ENCODE results near the gene TWF2. TPM values are rescaled to one million over a fixed set of nuclear protein-coding genes. Genes with fewer than 3 reads are reported as not detected.

The TWF2 gene
- polyA plus RNA-seq, 1 donor, result 19.9 TPM

- 100% methylated on average over 1 of the region's 1 CpG for WGBS (ENCODE audit: insufficient coverage, low lambda C conversion rate)
- no peak for DNase-seq
- Histone ChIP-seq H3K4me3 (ENCODE audit: low read length) (no peak overlapping the region), H3K27ac (ENCODE audit: low read length) (no peak overlapping the region), H3K4me1 (ENCODE audit: control insufficient read depth, insufficient read depth, low read length) (peaks cover 7% of the 10 kb centered on the region), H3K9me3 (ENCODE audit: control insufficient read depth, low read depth, low read length) (no peaks in the 10 kb centered on the region), H3K36me3 (ENCODE audit: control insufficient read depth, insufficient read depth, low read length) (peaks cover 69% of the 10 kb centered on the region), H3K27me3 (ENCODE audit: control insufficient read depth, insufficient read depth, low read length) (no peaks in the 10 kb centered on the region)
Measured at GRCh38 chr3:52203701-52204100, 35.3 kb downstream of the TWF2 start.

GRCh38 chr3:52202384-52203077 lies 36.4 kb downstream of the TWF2 start:
- no peaks in the 10 kb centered on the region for H3K27me3 ChIP-seq (ENCODE audit: control insufficient read depth, insufficient read depth, low read length)
- H3K4me3 ChIP-seq (ENCODE audit: low read length), result no peak overlapping the region
- no peak for DNase-seq
- no peaks in the 10 kb centered on the region for H3K9me3 ChIP-seq (ENCODE audit: control insufficient read depth, low read depth, low read length)
- peaks cover 9% of the 10 kb centered on the region for H3K4me1 ChIP-seq (ENCODE audit: control insufficient read depth, insufficient read depth, low read length)
- peaks cover 58% of the 10 kb centered on the region for H3K36me3 ChIP-seq (ENCODE audit: control insufficient read depth, insufficient read depth, low read length)
- WGBS (ENCODE audit: insufficient coverage, low lambda C conversion rate), result no CpG with 5 or more reads among the region's 4 CpGs
- no peak overlapping the region for H3K27ac ChIP-seq (ENCODE audit: low read length)

GRCh38 chr3:52200981-52201679 lies 37.8 kb downstream of the TWF2 start:
- H3K27me3 ChIP-seq (ENCODE audit: control insufficient read depth, insufficient read depth, low read length), result no peaks in the 10 kb centered on the region
- H3K4me1 ChIP-seq (ENCODE audit: control insufficient read depth, insufficient read depth, low read length), result peaks cover 23% of the 10 kb centered on the region
- no peaks in the 10 kb centered on the region for H3K9me3 ChIP-seq (ENCODE audit: control insufficient read depth, low read depth, low read length)
- no peak overlapping the region for H3K27ac ChIP-seq (ENCODE audit: low read length)
- no peak for DNase-seq
- H3K36me3 ChIP-seq (ENCODE audit: control insufficient read depth, insufficient read depth, low read length), result peaks cover 49% of the 10 kb centered on the region
- H3K4me3 ChIP-seq (ENCODE audit: low read length), result no peak overlapping the region
- WGBS (ENCODE audit: insufficient coverage, low lambda C conversion rate), result 100% methylated on average over 1 of the region's 5 CpGs

GRCh38 chr3:52198643-52199608 lies 40.0 kb downstream of the TWF2 start:
- Histone ChIP-seq H3K27me3 (ENCODE audit: control insufficient read depth, insufficient read depth, low read length) (no peaks in the 10 kb centered on the region), H3K9me3 (ENCODE audit: control insufficient read depth, low read depth, low read length) (no peaks in the 10 kb centered on the region), H3K36me3 (ENCODE audit: control insufficient read depth, insufficient read depth, low read length) (peaks cover 27% of the 10 kb centered on the region), H3K4me3 (ENCODE audit: low read length) (peak overlapping the region; percentile 87), H3K27ac (ENCODE audit: low read length) (no peak overlapping the region), H3K4me1 (ENCODE audit: control insufficient read depth, insufficient read depth, low read length) (peaks cover 33% of the 10 kb centered on the region)
- no peak for DNase-seq
- WGBS (ENCODE audit: insufficient coverage, low lambda C conversion rate), result 0% methylated on average over 1 of the region's 14 CpGs

GRCh38 chr3:52197842-52198625 lies 40.9 kb downstream of the TWF2 start, which contains the start of gene ALAS1:
TSS of gene ALAS1 (plus strand) at chr3:52198160. CDS start at chr3:52199242, 1,082 bp downstream.
- Histone ChIP-seq H3K4me1 (ENCODE audit: control insufficient read depth, insufficient read depth, low read length) (peaks cover 33% of the 10 kb centered on the region), H3K36me3 (ENCODE audit: control insufficient read depth, insufficient read depth, low read length) (peaks cover 19% of the 10 kb centered on the region), H3K9me3 (ENCODE audit: control insufficient read depth, low read depth, low read length) (no peaks in the 10 kb centered on the region), H3K27ac (ENCODE audit: low read length) (peak within 1 kb of the TSS; percentile 88), H3K27me3 (ENCODE audit: control insufficient read depth, insufficient read depth, low read length) (no peaks in the 10 kb centered on the region), H3K4me3 (ENCODE audit: low read length) (peak within 1 kb of the TSS; percentile 87)
- no CpG with 5 or more reads among the region's 71 CpGs for WGBS (ENCODE audit: insufficient coverage, low lambda C conversion rate)
- DNase-seq, result peak; percentile 96 to 97

GRCh38 chr3:52197499-52197841 lies 41.5 kb downstream of the TWF2 start:
- DNase-seq, result no peak
- H3K4me3 ChIP-seq (ENCODE audit: low read length), result peak overlapping the region; percentile 87
- no peaks in the 10 kb centered on the region for H3K9me3 ChIP-seq (ENCODE audit: control insufficient read depth, low read depth, low read length)
- H3K27ac ChIP-seq (ENCODE audit: low read length), result peak overlapping the region; percentile 88
- no peaks in the 10 kb centered on the region for H3K27me3 ChIP-seq (ENCODE audit: control insufficient read depth, insufficient read depth, low read length)
- H3K4me1 ChIP-seq (ENCODE audit: control insufficient read depth, insufficient read depth, low read length), result peaks cover 33% of the 10 kb centered on the region
- peaks cover 13% of the 10 kb centered on the region for H3K36me3 ChIP-seq (ENCODE audit: control insufficient read depth, insufficient read depth, low read length)
- WGBS (ENCODE audit: insufficient coverage, low lambda C conversion rate), result no CpG with 5 or more reads among the region's 10 CpGs

GRCh38 chr3:52196977-52197376 lies 42.0 kb downstream of the TWF2 start:
- Histone ChIP-seq H3K27ac (ENCODE audit: low read length) (peak overlapping the region; percentile 88), H3K9me3 (ENCODE audit: control insufficient read depth, low read depth, low read length) (no peaks in the 10 kb centered on the region), H3K27me3 (ENCODE audit: control insufficient read depth, insufficient read depth, low read length) (no peaks in the 10 kb centered on the region), H3K4me1 (ENCODE audit: control insufficient read depth, insufficient read depth, low read length) (peaks cover 33% of the 10 kb centered on the region), H3K4me3 (ENCODE audit: low read length) (no peak overlapping the region), H3K36me3 (ENCODE audit: control insufficient read depth, insufficient read depth, low read length) (peaks cover 11% of the 10 kb centered on the region)
- no CpG with 5 or more reads among the region's 3 CpGs for WGBS (ENCODE audit: insufficient coverage, low lambda C conversion rate)
- DNase-seq, result peak; percentile 93 to 96

GRCh38 chr3:52195823-52196331 lies 43.1 kb downstream of the TWF2 start:
- H3K27me3 ChIP-seq (ENCODE audit: control insufficient read depth, insufficient read depth, low read length), result no peaks in the 10 kb centered on the region
- peaks cover 4% of the 10 kb centered on the region for H3K36me3 ChIP-seq (ENCODE audit: control insufficient read depth, insufficient read depth, low read length)
- H3K4me1 ChIP-seq (ENCODE audit: control insufficient read depth, insufficient read depth, low read length), result peaks cover 33% of the 10 kb centered on the region
- no peaks in the 10 kb centered on the region for H3K9me3 ChIP-seq (ENCODE audit: control insufficient read depth, low read depth, low read length)
- H3K27ac ChIP-seq (ENCODE audit: low read length), result peak overlapping the region; percentile 88
- DNase-seq, result peak in 1 of 2 donors; percentile 51
- WGBS (ENCODE audit: insufficient coverage, low lambda C conversion rate), result no CpG with 5 or more reads among the region's 10 CpGs
- H3K4me3 ChIP-seq (ENCODE audit: low read length), result no peak overlapping the region

GRCh38 chr3:52195291-52195597 lies 43.7 kb downstream of the TWF2 start:
- H3K36me3 ChIP-seq (ENCODE audit: control insufficient read depth, insufficient read depth, low read length), result peaks cover 4% of the 10 kb centered on the region
- no peaks in the 10 kb centered on the region for H3K9me3 ChIP-seq (ENCODE audit: control insufficient read depth, low read depth, low read length)
- H3K27me3 ChIP-seq (ENCODE audit: control insufficient read depth, insufficient read depth, low read length), result no peaks in the 10 kb centered on the region
- H3K4me1 ChIP-seq (ENCODE audit: control insufficient read depth, insufficient read depth, low read length), result peaks cover 39% of the 10 kb centered on the region
- no peak overlapping the region for H3K4me3 ChIP-seq (ENCODE audit: low read length)
- WGBS (ENCODE audit: insufficient coverage, low lambda C conversion rate), result 91% methylated on average over 3 of the region's 3 CpGs
- H3K27ac ChIP-seq (ENCODE audit: low read length), result no peak overlapping the region
- DNase-seq, result no peak
